IMR-90 (cell line): ENCODE results near the gene MED6. TPM values are rescaled to one million over a fixed set of nuclear protein-coding genes. Genes with fewer than 3 reads are reported as not detected.

Experiments
- ATAC-seq: fragments of 200-7000 bp; cut with Tn5 transposase; 2 replicates; pipeline ENCODE4 v1.9.1; 2020; ENCODE audit warnings: low read depth, mild to moderate bottlenecking, moderate library complexity
- BruUV-seq: library from RNA; stranded (reverse); fragments of 400-500 nt; replicated peaks from 2 replicates; lab custom pipeline; 2021; lab: Mats Ljungman, UMichigan
- CTCF ChIA-PET: fragments of 300-600 bp; formaldehyde crosslinking; extraction: SDS; loops from one replicate; lab custom pipeline; 2021; ENCODE audit warnings: antibody characterized with exemption; lab: Yijun Ruan, JAX
- POLR2A ChIA-PET: fragments of 300-600 bp; sonication (Branson Sonifier 250); formaldehyde crosslinking; loops from one replicate; lab custom pipeline; 2022; ENCODE audit warnings: antibody characterized with exemption; ENCODE audit not compliant: unreplicated experiment; lab: Charles Lee
- DNase-seq: peaks from one replicate; pipeline ENCODE4 v3.0.0; 2013
- H2AFZ ChIP-seq: replicated peaks from 2 replicates; pipeline ENCODE3; 2013; ENCODE audit warnings: low read length, mild to moderate bottlenecking; ENCODE audit not compliant: poor library complexity
- H2AK5ac ChIP-seq: 2 replicates; pipeline ENCODE4 v1.6.1; 2013; ENCODE audit warnings: low read depth, low read length, inconsistent platforms
- H2AK9ac ChIP-seq: replicated peaks from 2 replicates; pipeline ENCODE3; 2013; ENCODE audit warnings: mild to moderate bottlenecking, low read depth, low read length, moderate library complexity; ENCODE audit not compliant: poor library complexity
- H2BK120ac ChIP-seq: 2 replicates; pipeline ENCODE4 v1.6.1; 2013; ENCODE audit warnings: low read depth, low read length, inconsistent platforms
- H2BK15ac ChIP-seq: 3 replicates; pipeline ENCODE4 v1.6.1; 2013; ENCODE audit warnings: low read depth, low read length, inconsistent platforms
- H2BK20ac ChIP-seq: 2 replicates; pipeline ENCODE4 v1.6.1; 2013; ENCODE audit warnings: low read depth, mild to moderate bottlenecking, inconsistent platforms, low read length, moderate library complexity
- H2BK5ac ChIP-seq: 2 replicates; pipeline ENCODE4 v1.6.1; 2013; ENCODE audit warnings: mild to moderate bottlenecking, low read depth, low read length, inconsistent platforms; ENCODE audit not compliant: poor library complexity, severe bottlenecking
- H3K14ac ChIP-seq: replicated peaks from 2 replicates; pipeline ENCODE4 v1.6.1; 2013; ENCODE audit warnings: low read depth, low read length, inconsistent platforms
- H3K18ac ChIP-seq: 2 replicates; pipeline ENCODE4 v1.6.1; 2013; ENCODE audit warnings: low read depth, low read length, control low read depth
- H3K23ac ChIP-seq: 2 replicates; pipeline ENCODE4 v1.6.1; 2013; ENCODE audit warnings: low read depth, low read length, inconsistent platforms
- H3K27ac ChIP-seq: 2 replicates; pipeline ENCODE4 v1.5.1; 2013; ENCODE audit warnings: mild to moderate bottlenecking, control low read depth, low read length; ENCODE audit not compliant: insufficient read depth
- H3K27me3 ChIP-seq: 2 replicates; pipeline ENCODE4 v1.6.1; 2013; ENCODE audit warnings: low read length; ENCODE audit not compliant: control insufficient read depth, insufficient read depth
- H3K36me3 ChIP-seq: 2 replicates; pipeline ENCODE4 v1.6.1; 2013; ENCODE audit warnings: low read length, mixed read lengths; ENCODE audit not compliant: control insufficient read depth, insufficient read depth
- H3K4ac ChIP-seq: 2 replicates; pipeline ENCODE4 v1.6.1; 2013; ENCODE audit warnings: low read depth, low read length, inconsistent platforms
- H3K4me1 ChIP-seq: 2 replicates; pipeline ENCODE4 v1.6.1; 2013; ENCODE audit warnings: low read length, mixed read lengths; ENCODE audit not compliant: control insufficient read depth, insufficient read depth
- H3K4me2 ChIP-seq: 2 replicates; pipeline ENCODE4 v1.6.1; 2013; ENCODE audit warnings: low read depth, mild to moderate bottlenecking, control low read depth, low read length, moderate library complexity
- H3K4me3 ChIP-seq: 2 replicates; pipeline ENCODE4 v1.5.1; 2013; ENCODE audit warnings: low read depth, mild to moderate bottlenecking, control low read depth, low read length, moderate library complexity; ENCODE audit not compliant: insufficient read depth
- H3K56ac ChIP-seq: 2 replicates; pipeline ENCODE4 v1.6.1; 2013; ENCODE audit warnings: low read length, inconsistent platforms; ENCODE audit not compliant: insufficient read depth; ENCODE audit errors: extremely low read depth
- H3K79me1 ChIP-seq, 2 experiments: 2 replicates each; pipeline ENCODE4 v1.6.1; 2013; ENCODE audit warnings: low read length in 2 of 2, inconsistent platforms in 1 of 2, low read depth in 1 of 2
- H3K9ac ChIP-seq: 2 replicates; pipeline ENCODE4 v1.6.1; 2013; ENCODE audit warnings: low read depth, low read length, control low read depth
- H3K9me1 ChIP-seq: 2 replicates; pipeline ENCODE4 v1.6.1; 2013; ENCODE audit warnings: low read length, inconsistent platforms; ENCODE audit not compliant: insufficient read depth
- H3K9me3 ChIP-seq: 2 replicates; pipeline ENCODE4 v1.6.1; 2013; ENCODE audit warnings: low read length; ENCODE audit not compliant: control insufficient read depth, insufficient read depth
- H4K20me1 ChIP-seq: 2 replicates; pipeline ENCODE4 v1.6.1; 2013; ENCODE audit warnings: low read length, inconsistent platforms; ENCODE audit not compliant: insufficient read depth
- H4K5ac ChIP-seq: 2 replicates; pipeline ENCODE4 v1.6.1; 2013; ENCODE audit warnings: mild to moderate bottlenecking, low read depth, low read length, control low read depth
- H4K8ac ChIP-seq, 2 experiments: 2 replicates each; pipeline ENCODE4 v1.6.1; 2013; ENCODE audit warnings: low read depth in 2 of 2, low read length in 2 of 2, control low read depth in 1 of 2, inconsistent platforms in 1 of 2
- H4K91ac ChIP-seq: 2 replicates; pipeline ENCODE4 v1.6.1; 2013; ENCODE audit warnings: low read depth, low read length, inconsistent platforms; ENCODE audit not compliant: insufficient read depth
- CHD1 ChIP-seq: IDR thresholded peaks from 2 replicates; pipeline ENCODE4 v1.6.1; 2012; ENCODE audit warnings: low read depth, low read length, improper control_type of control experiment
- CTCF ChIP-seq: conservative IDR thresholded peaks from 2 replicates; pipeline ENCODE4 v1.5.1; 2012; ENCODE audit warnings: mild to moderate bottlenecking, low read depth, low read length, improper control_type of control experiment
- ELK1 ChIP-seq: fragments of 150-350 bp; IDR thresholded peaks from 2 replicates; pipeline ENCODE4 v1.6.1; 2016; ENCODE audit warnings: low read depth, mild to moderate bottlenecking, low read length, moderate library complexity, borderline replicate concordance
- FOS ChIP-seq: fragments of 150-350 bp; IDR thresholded peaks from 2 replicates; pipeline ENCODE4 v1.6.1; 2016; ENCODE audit warnings: low read depth, low read length
- MAZ ChIP-seq: IDR thresholded peaks from 2 replicates; pipeline ENCODE4 v1.6.1; 2012; ENCODE audit warnings: low read depth, mild to moderate bottlenecking, low read length, improper control_type of control experiment, moderate library complexity, borderline replicate concordance
- MXI1 ChIP-seq: IDR thresholded peaks from 2 replicates; pipeline ENCODE4 v1.6.1; 2012; ENCODE audit warnings: low read depth, mild to moderate bottlenecking, low read length, moderate library complexity, borderline replicate concordance
- POLR2A ChIP-seq: IDR thresholded peaks from 2 replicates; pipeline ENCODE4 v1.6.1; 2012; ENCODE audit warnings: mild to moderate bottlenecking, low read depth, low read length
- RAD21 ChIP-seq: IDR thresholded peaks from 2 replicates; pipeline ENCODE4 v1.6.1; 2012; ENCODE audit warnings: low read length, improper control_type of control experiment
- RFX5 ChIP-seq: IDR thresholded peaks from 2 replicates; pipeline ENCODE4 v1.8.0; 2012; ENCODE audit warnings: low read depth, mild to moderate bottlenecking, low read length, moderate library complexity
- SMC3 ChIP-seq: fragments of 150-350 bp; IDR thresholded peaks from 2 replicates; pipeline ENCODE4 v1.6.1; 2016; ENCODE audit warnings: low read depth, mild to moderate bottlenecking, antibody characterized with exemption, low read length, moderate library complexity
- USF2 ChIP-seq: fragments of 150-350 bp; IDR thresholded peaks from 2 replicates; pipeline ENCODE4 v1.6.1; 2017; ENCODE audit warnings: mild to moderate bottlenecking, antibody characterized with exemption, low read length, low read depth
- WGBS, 2 experiments: methylation state at CpG; one replicate each; pipeline versions ENCODE4 v1.1.5 to v1.1.7; 2013; ENCODE audit warnings: missing lambda C conversion rate in 2 of 2; ENCODE audit not compliant: insufficient read length in 1 of 2; ENCODE audit errors: extremely low coverage in 2 of 2; 5-methylcytosine and 5-hydroxymethylcytosine counted together
- dilution Hi-C: fragments of 300-500 bp; cut with HindIII; formaldehyde crosslinking; loops from one replicate; pipeline ENCODE4 v1.14.3; 2018; ENCODE audit warnings: low sequenced_read_pairs; ENCODE audit not compliant: unreplicated experiment
- in situ Hi-C: fragments of 300-500 bp; cut with MboI; formaldehyde crosslinking; loops from 3 replicates; pipeline ENCODE4 v1.14.3; 2019; ENCODE audit warnings: low sequenced_read_pairs, inconsistent platforms, mixed read lengths
- intact Hi-C: fragments of 100-400 bp; cut with micrococcal nuclease; formaldehyde crosslinking; loops from 2 replicates; pipeline ENCODE4 v1.10.0; 2022
- polyA plus RNA-seq, 3 experiments: library from polyadenylated mRNA; depleted of rRNA; stranded (reverse); fragments of >200 nt; gene quantifications; 2 replicates each; pipeline ENCODE4 v1.2.3, GENCODE V29; 2012; ENCODE audit warnings: low replicate concordance in 1 of 3
- total RNA-seq: library from RNA; depleted of rRNA; stranded (reverse); fragments of >200 nt; gene quantifications from 2 replicates; pipeline ENCODE4 v1.2.3, GENCODE V29; 2012

MED6 gene
- total and polyA plus RNA-seq, 2 of the 4 experiments (the other 2 are of a cell fraction): 24.3 to 31.5 TPM

GRCh38 chr14:70649803-70650202 lies 49.3 kb upstream of the MED6 start:
- intact Hi-C loops (no loop called here), in situ Hi-C loops (no loop called here), dilution Hi-C loops (no loop called here)
- Histone ChIP-seq H3K4me2 (no peak overlapping the region), H3K27me3 (peaks cover 19% of the 10 kb centered on the region), H3K27ac (no peak overlapping the region), H2BK120ac (no peak overlapping the region), H3K14ac (no peak overlapping the region), H3K36me3 (no peaks in the 10 kb centered on the region), H4K20me1 (no peaks in the 10 kb centered on the region; the same call in 1 of the 2 replicates), H2BK15ac (no peak overlapping the region), H3K4me3 (no peak overlapping the region), H4K8ac (no peak overlapping the region), H3K9me3 (no peaks in the 10 kb centered on the region), H2AK9ac (no peak overlapping the region), H3K79me1 (no peaks in the 10 kb centered on the region), H2BK5ac (no peak overlapping the region), H3K4me1 (no peaks in the 10 kb centered on the region), H4K5ac (no peak overlapping the region), H3K9ac (no peak overlapping the region), H3K56ac (no peak overlapping the region), H4K91ac (no peak overlapping the region), H3K18ac (no peak overlapping the region), H3K23ac (no peak overlapping the region), H3K9me1 (no peaks in the 10 kb centered on the region), H3K4ac (no peak overlapping the region), H2BK20ac (no peak overlapping the region), H2AK5ac (no peak overlapping the region), H2AFZ (no peak overlapping the region)
- no peak for ATAC-seq
- TF ChIP-seq MXI1: no peak
- TF ChIP-seq FOS: no peak
- no peak for TF ChIP-seq USF2
- no peak for TF ChIP-seq RFX5
- TF ChIP-seq ELK1: no peak
- no peak for TF ChIP-seq SMC3
- TF ChIP-seq RAD21: no peak
- TF ChIP-seq CTCF: no peak
- no peak for TF ChIP-seq CHD1
- TF ChIP-seq POLR2A: no peak
- TF ChIP-seq MAZ: no peak
- BruUV-seq: no TSS peak
- ChIA-PET CTCF (no interaction called here), POLR2A (no interaction called here)
- no CpG with 5 or more reads among the region's 4 CpGs for WGBS, 2 experiments
- no peak for DNase-seq
